IPS-20b (cell line): ENCODE results near the gene RAD51B.

Experiments
- H3K27ac ChIP-seq: one replicate; pipeline ENCODE4 v1.5.1; 2013; ENCODE audit warnings: low read length
- H3K27me3 ChIP-seq: 2 replicates; pipeline ENCODE4 v1.6.1; 2013; ENCODE audit warnings: mild to moderate bottlenecking, low read length, inconsistent platforms; ENCODE audit not compliant: insufficient read depth
- H3K36me3 ChIP-seq: 2 replicates; pipeline ENCODE4 v1.6.1; 2013; ENCODE audit warnings: low read depth, mild to moderate bottlenecking, inconsistent platforms, low read length, moderate library complexity; ENCODE audit not compliant: insufficient read depth
- H3K4me1 ChIP-seq: 2 replicates; pipeline ENCODE4 v1.6.1; 2013; ENCODE audit warnings: mild to moderate bottlenecking, control low read depth, inconsistent platforms, low read length, moderate library complexity; ENCODE audit not compliant: insufficient read depth
- H3K4me3 ChIP-seq: 2 replicates; pipeline ENCODE4 v1.5.1; 2013; ENCODE audit warnings: mild to moderate bottlenecking, low read length, inconsistent platforms
- H3K9ac ChIP-seq: 2 replicates; pipeline ENCODE4 v1.6.1; 2013; ENCODE audit warnings: low read depth, mild to moderate bottlenecking, inconsistent platforms, low read length, moderate library complexity
- H3K9me3 ChIP-seq: 2 replicates; pipeline ENCODE4 v1.6.1; 2013; ENCODE audit warnings: mild to moderate bottlenecking, low read depth, low read length, inconsistent platforms; ENCODE audit not compliant: insufficient read depth

Gene RAD51B

GRCh38 chr14:68632054-68632895 is 812.7 kb downstream of the RAD51B start:
- 0 out of 2 replicates have a peak, but pooled peaks cover 3% of the 10 kb centered on the region for H3K27me3 ChIP-seq
- H3K9me3 ChIP-seq = no peaks in the 10 kb centered on the region
- no peaks in the 10 kb centered on the region for H3K36me3 ChIP-seq
- peaks cover 9% of the 10 kb centered on the region; the same call in 1 of the 2 replicates for H3K4me1 ChIP-seq
- no peak overlapping the region for H3K27ac ChIP-seq
- no peak overlapping the region for H3K4me3 ChIP-seq
- H3K9ac ChIP-seq = no peak overlapping the region

GRCh38 chr14:68633131-68633991 is 813.8 kb downstream of the RAD51B start:
- H3K36me3 ChIP-seq = no peaks in the 10 kb centered on the region
- H3K27ac ChIP-seq = no peak overlapping the region
- H3K27me3 ChIP-seq = no peaks in the 10 kb centered on the region
- H3K9ac ChIP-seq = no peak overlapping the region
- no peaks in the 10 kb centered on the region for H3K9me3 ChIP-seq
- H3K4me3 ChIP-seq = no peak overlapping the region
- H3K4me1 ChIP-seq = peaks cover 14% of the 10 kb centered on the region; the same call in 1 of the 2 replicates

- H3K9me3 ChIP-seq = no peaks in the 10 kb centered on the region
- no peaks in the 10 kb centered on the region for H3K27me3 ChIP-seq
- no peak overlapping the region for H3K4me3 ChIP-seq
- no peak overlapping the region for H3K27ac ChIP-seq
- no peaks in the 10 kb centered on the region for H3K36me3 ChIP-seq
- H3K9ac ChIP-seq = no peak overlapping the region
- peaks cover 13% of the 10 kb centered on the region for H3K4me1 ChIP-seq
Observed at GRCh38 chr14:68634332-68634731, 814.8 kb downstream of the RAD51B start.

- no peak overlapping the region for H3K27ac ChIP-seq
- H3K36me3 ChIP-seq = no peaks in the 10 kb centered on the region
- H3K9ac ChIP-seq = no peak overlapping the region
- no peaks in the 10 kb centered on the region for H3K27me3 ChIP-seq
- H3K4me3 ChIP-seq = no peak overlapping the region
- H3K4me1 ChIP-seq = peaks cover 12% of the 10 kb centered on the region
- H3K9me3 ChIP-seq = no peaks in the 10 kb centered on the region
Observed at GRCh38 chr14:68634874-68635595, 815.5 kb downstream of the RAD51B start.

- Histone ChIP-seq H3K36me3 (no peaks in the 10 kb centered on the region), H3K4me3 (no peak overlapping the region), H3K27ac (no peak overlapping the region), H3K9me3 (peaks cover 4% of the 10 kb centered on the region; the same call in 1 of the 2 replicates), H3K4me1 (peaks cover 12% of the 10 kb centered on the region), H3K27me3 (no peaks in the 10 kb centered on the region), H3K9ac (no peak overlapping the region)
Observed at GRCh38 chr14:68636597-68636996, 817.0 kb downstream of the RAD51B start.

- no peak overlapping the region for H3K27ac ChIP-seq
- H3K4me1 ChIP-seq = peaks cover 12% of the 10 kb centered on the region
- H3K27me3 ChIP-seq = no peaks in the 10 kb centered on the region
- no peak overlapping the region for H3K4me3 ChIP-seq
- H3K36me3 ChIP-seq = no peaks in the 10 kb centered on the region
- peaks cover 4% of the 10 kb centered on the region; the same call in 1 of the 2 replicates for H3K9me3 ChIP-seq
- H3K9ac ChIP-seq = no peak overlapping the region
Observed at GRCh38 chr14:68637106-68638021, 817.8 kb downstream of the RAD51B start.

GRCh38 chr14:68638141-68638999 is 818.8 kb downstream of the RAD51B start:
- peaks cover 12% of the 10 kb centered on the region for H3K4me1 ChIP-seq
- peaks cover 4% of the 10 kb centered on the region; the same call in 1 of the 2 replicates for H3K9me3 ChIP-seq
- H3K36me3 ChIP-seq = no peaks in the 10 kb centered on the region
- H3K9ac ChIP-seq = no peak overlapping the region
- no peak overlapping the region for H3K27ac ChIP-seq
- no peaks in the 10 kb centered on the region for H3K27me3 ChIP-seq
- no peak overlapping the region for H3K4me3 ChIP-seq

GRCh38 chr14:68639000-68639757 is 819.6 kb downstream of the RAD51B start:
- peaks cover 12% of the 10 kb centered on the region for H3K4me1 ChIP-seq
- H3K9ac ChIP-seq = no peak overlapping the region

GRCh38 chr14:68639758-68640574 is 820.4 kb downstream of the RAD51B start:
- no peak overlapping the region for H3K9ac ChIP-seq
- no peak overlapping the region for H3K4me3 ChIP-seq
- H3K36me3 ChIP-seq = no peaks in the 10 kb centered on the region
- no peaks in the 10 kb centered on the region for H3K27me3 ChIP-seq
- H3K4me1 ChIP-seq = peaks cover 12% of the 10 kb centered on the region
- H3K27ac ChIP-seq = no peak overlapping the region
- peaks cover 4% of the 10 kb centered on the region; the same call in 1 of the 2 replicates for H3K9me3 ChIP-seq

More at GRCh38 chr14:68639000-68639757, 819.6 kb downstream of the RAD51B start:
- peaks cover 4% of the 10 kb centered on the region; the same call in 1 of the 2 replicates for H3K9me3 ChIP-seq
- H3K27me3 ChIP-seq = no peaks in the 10 kb centered on the region
- H3K4me3 ChIP-seq = no peak overlapping the region
- no peaks in the 10 kb centered on the region for H3K36me3 ChIP-seq
- H3K27ac ChIP-seq = no peak overlapping the region
